Kidney epithelial cell (primary cell): ENCODE results near the gene ATP6V1F. TPM values are rescaled to one million over a fixed set of nuclear protein-coding genes. Genes with fewer than 3 reads are reported as not detected.

Experiments used
- DNase-seq: peaks from one replicate; pipeline ENCODE4 v3.0.0-alpha.2; 2010; ENCODE audit warnings: low read depth
- H3K27me3 ChIP-seq: 2 replicates; pipeline ENCODE4 v1.6.0; 2011; ENCODE audit warnings: low read length; ENCODE audit not compliant: control insufficient read depth, insufficient read depth
- H3K36me3 ChIP-seq: 2 replicates; pipeline ENCODE4 v1.5.1; 2011; ENCODE audit warnings: low read length; ENCODE audit not compliant: control insufficient read depth, insufficient read depth
- H3K4me3 ChIP-seq: 2 replicates; pipeline ENCODE4 v1.5.1; 2011; ENCODE audit warnings: low read depth, mild to moderate bottlenecking, control low read depth, low read length
- CTCF ChIP-seq: IDR thresholded peaks from 2 replicates; pipeline ENCODE4 v1.5.1; 2011; ENCODE audit warnings: mild to moderate bottlenecking, moderate library complexity, low read length, control low read depth, inconsistent platforms; ENCODE audit not compliant: insufficient read depth, poor library complexity, severe bottlenecking
- total RNA-seq: library from RNA; depleted of rRNA; stranded (reverse); fragments of >200 nt; gene quantifications from 2 replicates; pipeline ENCODE4 v1.2.3, GENCODE V29; 2015

The ATP6V1F gene
- total RNA-seq, 1 donor from 2014 or later: 225 TPM

DNA sequence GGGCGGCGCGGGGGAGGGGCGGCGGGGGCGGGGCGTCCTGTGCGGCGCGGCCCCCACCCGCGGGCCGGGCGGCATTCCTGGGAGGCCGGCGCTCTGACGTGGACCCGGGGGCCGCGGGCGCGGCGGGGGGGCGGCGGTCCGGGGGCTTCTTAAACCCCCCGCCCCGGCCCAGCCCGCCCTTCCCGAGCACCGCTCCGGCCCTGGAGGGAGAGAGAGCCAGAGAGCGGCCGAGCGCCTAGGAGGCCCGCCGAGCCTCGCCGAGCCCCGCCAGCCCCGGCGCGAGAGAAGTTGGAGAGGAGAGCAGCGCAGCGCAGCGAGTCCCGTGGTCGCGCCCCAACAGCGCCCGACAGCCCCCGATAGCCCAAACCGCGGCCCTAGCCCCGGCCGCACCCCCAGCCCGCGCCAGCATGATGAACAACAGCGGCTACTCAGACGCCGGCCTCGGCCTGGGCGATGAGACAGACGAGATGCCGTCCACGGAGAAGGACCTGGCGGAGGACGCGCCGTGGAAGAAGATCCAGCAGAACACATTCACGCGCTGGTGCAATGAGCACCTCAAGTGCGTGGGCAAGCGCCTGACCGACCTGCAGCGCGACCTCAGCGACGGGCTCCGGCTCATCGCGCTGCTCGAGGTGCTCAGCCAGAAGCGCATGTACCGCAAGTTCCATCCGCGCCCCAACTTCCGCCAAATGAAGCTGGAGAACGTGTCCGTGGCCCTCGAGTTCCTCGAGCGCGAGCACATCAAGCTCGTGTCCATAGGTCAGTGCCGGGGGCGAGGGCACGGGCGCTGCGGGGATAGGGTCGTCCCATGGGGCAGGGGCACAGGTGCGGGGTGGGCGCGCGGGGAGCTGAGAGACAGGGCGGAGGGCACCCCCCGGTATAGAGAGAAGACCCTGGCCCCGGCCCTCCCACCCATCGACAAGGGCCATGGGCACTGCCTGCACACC, 32.2 kb upstream of the ATP6V1F start, which contains the start of gene FLNC:
Gene FLNC (plus strand): TSS at position 176 of the 947 bp plus-strand sequence. CDS start 232 bp downstream, at position 408.
- TF ChIP-seq CTCF: no peak
- no peak for DNase-seq
- Histone ChIP-seq H3K27me3 (no peaks in the 10 kb centered on the region), H3K4me3 (peak within 1 kb of the TSS; percentile 59), H3K36me3 (no peaks in the 10 kb centered on the region)

- Histone ChIP-seq H3K36me3 (no peaks in the 10 kb centered on the region), H3K27me3 (no peaks in the 10 kb centered on the region), H3K4me3 (peak overlapping the region; percentile 59)
- no peak for DNase-seq
- no peak for TF ChIP-seq CTCF
These were observed 31.3 kb upstream of the ATP6V1F start for GRCh38 chr7:128831178-128831993.

- Histone ChIP-seq H3K27me3 (no peaks in the 10 kb centered on the region), H3K36me3 (no peaks in the 10 kb centered on the region), H3K4me3 (peak overlapping the region; percentile 59)
- no peak for DNase-seq
- TF ChIP-seq CTCF: no peak
These were observed 30.4 kb upstream of the ATP6V1F start for GRCh38 chr7:128831994-128832879.

DNA sequence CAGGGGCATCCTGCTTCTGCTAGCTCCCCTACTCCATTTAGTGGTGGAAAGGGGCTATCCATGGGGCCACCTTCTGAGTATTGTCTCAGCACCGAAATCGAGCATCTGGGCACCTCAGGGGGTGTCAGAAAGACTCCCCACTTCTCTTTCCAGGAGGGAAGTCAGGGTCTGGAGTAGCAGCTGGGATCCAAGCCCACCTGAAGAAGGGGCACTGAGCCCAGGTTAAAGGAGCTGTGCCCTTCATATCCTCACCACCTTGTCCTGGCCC, 29.8 kb upstream of the ATP6V1F start:
- no peaks in the 10 kb centered on the region for H3K27me3 ChIP-seq
- peaks cover 1% of the 10 kb centered on the region for H3K36me3 ChIP-seq
- DNase-seq: no peak
- TF ChIP-seq CTCF: no peak
- peak overlapping the region; percentile 59 for H3K4me3 ChIP-seq

- no peaks in the 10 kb centered on the region for H3K27me3 ChIP-seq
- no peak for TF ChIP-seq CTCF
- DNase-seq: no peak
- peaks cover 1% of the 10 kb centered on the region for H3K36me3 ChIP-seq
- peak overlapping the region; percentile 7 for H3K4me3 ChIP-seq
These were observed 29.3 kb upstream of the ATP6V1F start for GRCh38 chr7:128833148-128833945.
